GM11168 (cell line): ENCODE measurements around the gene CDK16.

Experiments used
- in situ Hi-C: fragments of 300-500 bp; cut with MboI; formaldehyde crosslinking; loops from one replicate; pipeline ENCODE4 v1.12.0; 2022; ENCODE audit warnings: low sequenced_read_pairs; ENCODE audit not compliant: unreplicated experiment

CDK16 gene

DNA sequence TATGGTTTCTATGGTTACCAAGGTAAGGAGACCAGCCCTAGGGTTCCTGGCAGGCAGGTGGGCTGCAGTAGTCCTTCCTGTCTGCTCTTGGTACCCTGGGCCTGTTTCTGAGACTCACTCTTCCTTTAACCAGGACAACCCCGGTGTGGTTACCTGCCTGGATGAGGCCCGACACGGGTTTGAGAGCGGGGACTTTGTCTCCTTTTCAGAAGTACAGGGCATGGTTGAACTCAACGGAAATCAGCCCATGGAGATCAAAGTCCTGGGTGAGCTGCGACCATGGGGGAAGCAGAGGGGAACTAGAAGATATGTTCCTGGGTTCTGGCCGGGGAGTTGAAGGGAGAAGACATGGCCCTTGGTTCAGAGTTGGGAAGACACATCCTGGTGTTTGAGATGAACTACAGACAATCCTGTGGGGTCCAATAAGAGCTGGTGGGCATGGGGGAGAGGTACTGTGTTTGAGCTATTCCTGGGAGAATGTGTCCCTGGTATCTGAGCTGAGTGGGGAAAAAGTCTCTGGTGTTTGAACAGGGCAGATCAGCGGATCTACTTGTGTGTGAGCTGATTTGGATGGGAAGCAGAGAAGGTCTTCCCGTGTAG is 17.0 kb upstream of the CDK16 start:
- in situ Hi-C loops, result loop anchor here (25.0 kb wide), 1 partner anchor 186 kb away; no protein-coding TSS in a partner anchor

GRCh38 chrX:47202316-47202715 is 16.2 kb upstream of the CDK16 start:
- in situ Hi-C loops, result loop anchor here (25.0 kb wide), 1 partner anchor 185 kb away; no protein-coding TSS in a partner anchor

GRCh38 chrX:47202877-47203276 is 15.6 kb upstream of the CDK16 start:
- in situ Hi-C loops, result loop anchor here (25.0 kb wide), 1 partner anchor 184 kb away; no protein-coding TSS in a partner anchor

DNA sequence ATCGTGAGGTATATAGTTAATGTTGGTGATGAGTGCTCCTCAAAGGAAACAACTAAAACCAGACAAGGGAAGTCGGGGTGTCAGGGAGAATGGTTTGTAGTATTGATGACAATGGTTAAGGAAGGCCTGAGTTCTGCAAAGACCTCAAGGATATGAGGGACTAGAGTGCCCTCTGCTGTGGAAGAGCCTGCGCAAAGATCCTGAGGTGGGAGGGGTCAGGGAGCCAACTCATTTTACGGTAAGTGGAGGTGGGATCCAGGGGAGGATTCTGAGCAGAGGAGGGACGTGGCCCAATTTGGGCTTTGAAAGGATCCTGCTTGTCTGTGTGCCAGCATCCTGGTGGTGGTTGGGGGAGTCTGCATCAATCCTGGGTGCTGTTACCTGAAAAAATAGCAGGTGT is 13.5 kb upstream of the CDK16 start:
- in situ Hi-C loops, result loop anchor here (25.0 kb wide), 1 partner anchor 182 kb away; no protein-coding TSS in a partner anchor

- in situ Hi-C loops, result loop anchor here (25.0 kb wide), 1 partner anchor 181 kb away; no protein-coding TSS in a partner anchor
Observed at GRCh38 chrX:47206316-47206715, 12.2 kb upstream of the CDK16 start.

- in situ Hi-C loops, result loop anchor here (25.0 kb wide), 1 partner anchor 179 kb away; no protein-coding TSS in a partner anchor
Observed at GRCh38 chrX:47208108-47208507, 10.4 kb upstream of the CDK16 start.

DNA sequence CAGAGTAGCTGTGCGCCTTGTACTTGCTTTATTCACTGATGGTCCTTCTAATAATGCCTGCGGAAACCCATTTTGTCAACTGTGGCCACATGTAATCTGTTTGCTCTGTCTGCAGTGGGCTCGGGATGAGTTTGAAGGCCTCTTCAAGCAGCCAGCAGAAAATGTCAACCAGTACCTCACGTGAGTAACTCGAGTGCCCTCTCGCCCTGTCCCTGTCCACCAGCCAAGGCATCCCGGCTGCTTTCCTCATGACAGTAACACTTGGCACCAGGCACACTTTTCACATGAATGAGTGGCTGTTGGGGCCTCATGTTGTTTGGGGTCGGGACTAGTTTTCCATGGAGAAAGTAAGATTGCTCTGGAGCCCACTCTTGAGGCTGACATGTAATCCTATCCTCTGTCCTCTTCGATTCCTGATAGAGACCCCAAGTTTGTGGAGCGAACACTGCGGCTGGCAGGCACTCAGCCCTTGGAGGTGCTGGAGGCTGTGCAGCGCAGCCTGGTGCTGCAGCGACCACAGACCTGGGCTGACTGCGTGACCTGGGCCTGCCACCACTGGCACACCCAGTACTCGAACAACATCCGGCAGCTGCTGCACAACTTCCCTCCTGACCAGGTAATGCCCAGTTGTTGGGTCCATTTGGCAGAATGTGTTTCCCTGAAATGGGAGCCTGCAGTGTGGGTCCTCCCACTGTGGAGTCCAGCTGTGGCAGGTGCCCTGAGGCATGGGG is 8.8 kb upstream of the CDK16 start:
- in situ Hi-C loops, result loop anchor here (25.0 kb wide), 1 partner anchor 178 kb away; no protein-coding TSS in a partner anchor

- in situ Hi-C loops, result loop anchor here (25.0 kb wide), 1 partner anchor 176 kb away; no protein-coding TSS in a partner anchor
Observed at GRCh38 chrX:47210661-47211425, 7.6 kb upstream of the CDK16 start.

GRCh38 chrX:47212381-47213293 is 5.8 kb upstream of the CDK16 start:
- in situ Hi-C loops, result loop anchor here (25.0 kb wide), 1 partner anchor 175 kb away; no protein-coding TSS in a partner anchor

- in situ Hi-C loops, result loop anchor here (25.0 kb wide), 1 partner anchor 173 kb away; no protein-coding TSS in a partner anchor
Observed at GRCh38 chrX:47214435-47215077, 3.9 kb upstream of the CDK16 start.

GRCh38 chrX:47215291-47215900 is 3.1 kb upstream of the CDK16 start:
- in situ Hi-C loops, result loop anchor here (25.0 kb wide), 1 partner anchor 172 kb away; no protein-coding TSS in a partner anchor

DNA sequence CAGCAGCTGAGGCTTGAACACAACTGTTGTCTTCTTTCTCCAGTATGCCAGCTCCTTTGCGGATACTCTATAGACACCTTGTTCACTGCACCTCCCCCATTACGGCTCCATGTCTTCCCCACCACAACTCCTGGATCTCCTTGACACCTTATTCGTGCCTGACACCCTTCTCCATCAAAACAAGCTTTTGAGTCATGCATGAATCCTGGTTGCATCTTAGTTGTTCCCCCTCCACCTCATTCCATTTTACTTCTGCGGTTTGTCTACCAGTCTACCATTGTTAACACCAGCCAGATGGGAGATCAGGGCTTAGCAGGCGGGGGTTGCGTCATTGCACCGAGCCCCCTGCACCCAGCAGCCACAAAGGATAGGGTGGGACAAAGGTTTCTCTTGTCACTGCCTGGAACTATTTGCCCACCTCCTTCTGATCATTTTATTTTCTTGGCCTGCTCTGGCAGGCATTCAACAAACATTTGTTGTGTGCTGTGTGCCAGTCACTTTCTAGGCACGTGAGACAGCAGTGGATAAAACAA is 2.0 kb upstream of the CDK16 start:
- in situ Hi-C loops, result loop anchor here (25.0 kb wide), 1 partner anchor 171 kb away; no protein-coding TSS in a partner anchor

DNA sequence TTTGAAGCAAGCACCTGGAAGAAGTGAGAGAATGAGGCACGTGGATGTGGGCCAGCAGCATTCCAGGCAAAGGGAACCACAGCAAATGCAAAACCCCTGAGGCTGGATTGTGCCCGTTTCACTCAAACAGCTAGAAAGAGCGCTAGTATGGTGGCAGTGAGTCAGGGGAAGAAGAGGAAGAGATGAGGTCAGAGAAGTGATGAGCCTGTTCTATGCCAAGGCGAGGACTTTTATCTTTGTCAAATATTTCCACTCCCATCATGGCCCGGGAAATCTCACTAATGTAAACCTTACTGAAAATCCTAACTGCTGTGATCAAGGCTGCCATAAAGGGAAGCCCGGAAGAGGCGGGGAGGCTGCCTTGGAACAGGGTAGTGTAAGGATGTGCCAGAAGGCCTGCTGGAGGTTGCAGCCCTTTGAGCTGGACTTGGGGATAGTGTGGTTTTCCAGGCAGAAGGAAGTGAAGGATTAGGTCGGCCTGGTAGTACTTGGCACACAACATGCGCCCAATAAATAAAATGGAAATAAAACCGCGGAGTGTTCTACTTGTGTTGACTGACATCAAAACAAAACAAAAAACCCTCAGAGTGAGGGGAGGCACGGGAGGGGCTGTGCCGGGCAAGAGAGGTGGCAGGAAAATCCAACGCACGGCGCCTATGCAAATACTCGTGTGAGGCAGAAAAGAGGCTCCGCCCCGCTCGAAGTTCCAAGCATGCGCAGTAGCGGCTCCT is 1.2 kb upstream of the CDK16 start:
- in situ Hi-C loops, result loop anchor here (25.0 kb wide), 1 partner anchor 170 kb away; no protein-coding TSS in a partner anchor

DNA sequence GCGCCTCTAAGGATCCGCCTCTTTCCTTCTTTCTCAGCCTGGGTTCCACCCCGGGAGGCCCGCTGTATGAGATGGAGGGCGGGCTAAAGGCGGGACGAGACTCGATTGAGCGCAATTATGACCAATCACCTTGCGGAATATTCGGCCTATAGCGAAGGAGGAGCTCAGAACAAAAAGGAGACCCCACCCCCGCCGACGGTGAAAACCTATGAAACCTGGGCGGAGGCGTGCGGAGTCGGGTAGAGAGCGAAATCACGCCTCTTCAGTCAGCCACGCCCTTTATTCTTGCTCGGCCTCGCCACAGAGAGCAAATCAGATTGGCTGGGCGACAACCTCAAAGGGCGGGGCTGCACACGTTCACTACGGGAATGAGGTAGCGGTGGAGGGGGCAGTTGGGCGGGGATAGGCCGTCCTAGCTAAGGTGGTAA is 615 bp upstream of the CDK16 start:
- in situ Hi-C loops, result loop anchor here (25.0 kb wide), 1 partner anchor 169 kb away; no protein-coding TSS in a partner anchor

DNA sequence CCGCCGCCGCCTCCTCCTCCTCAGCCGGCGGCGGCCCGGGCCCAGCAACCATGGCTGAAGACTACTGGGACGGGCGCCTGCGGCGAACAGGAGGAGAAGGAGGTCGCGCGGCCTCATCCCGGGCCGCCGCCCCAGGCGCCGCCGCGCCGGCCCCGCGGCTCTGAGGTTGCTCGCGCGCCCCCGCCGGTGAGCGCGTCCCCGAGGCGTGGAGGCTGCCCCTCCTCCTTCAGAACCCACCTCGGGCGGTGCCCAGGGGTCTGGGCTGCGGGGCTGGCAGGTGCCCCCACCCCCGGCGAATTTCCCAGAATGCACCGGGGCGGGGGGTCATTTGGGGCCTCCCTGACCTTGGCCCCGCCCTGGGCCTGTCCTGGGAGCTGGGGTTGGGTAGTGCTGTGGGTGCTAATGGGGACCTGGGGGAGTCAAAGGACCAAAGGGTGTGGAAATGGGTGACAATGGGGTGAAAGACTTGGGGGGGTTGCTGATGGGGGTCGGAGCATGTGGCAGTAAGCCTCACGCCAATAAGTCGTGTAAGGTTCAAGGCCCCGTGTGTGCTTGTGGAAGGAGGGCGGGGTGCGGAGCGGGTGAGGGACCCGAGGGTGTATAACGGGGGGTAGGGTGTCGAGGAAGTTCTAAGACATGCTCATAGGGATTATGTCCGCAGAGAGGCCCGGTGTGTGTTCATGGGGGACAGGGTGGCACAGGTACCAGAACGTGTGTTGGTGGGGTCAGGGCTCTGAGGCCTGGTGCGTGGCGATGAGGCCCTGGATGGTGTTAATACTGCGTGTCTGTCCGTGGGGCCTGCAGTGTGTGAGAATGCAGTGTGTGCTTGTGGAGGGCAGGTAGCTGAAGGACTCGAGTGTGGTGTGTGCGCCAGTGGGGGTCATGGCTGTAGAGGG is 687 bp downstream of the CDK16 start:
- in situ Hi-C loops, result loop anchor here (25.0 kb wide), 1 partner anchor 168 kb away; no protein-coding TSS in a partner anchor

DNA sequence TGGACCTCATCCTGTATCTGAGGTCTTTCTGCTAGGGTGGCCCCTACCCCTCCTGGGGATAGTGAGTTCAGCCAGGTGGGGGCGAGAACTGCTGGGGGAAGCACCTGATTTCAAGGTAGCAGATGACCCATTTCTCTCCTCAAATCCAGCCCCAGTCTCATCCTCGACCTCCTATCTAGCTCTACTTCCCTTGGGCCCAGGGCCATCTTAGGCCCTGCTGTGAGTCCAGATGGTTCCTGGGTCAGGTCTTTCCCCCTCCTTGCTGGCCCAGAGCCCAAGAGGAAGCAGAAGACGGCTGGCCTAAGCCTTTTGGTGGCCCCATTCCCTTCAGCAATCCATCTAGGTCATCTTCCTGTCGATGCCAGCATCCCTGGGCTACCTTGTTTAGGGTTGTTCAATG is 3.3 kb downstream of the CDK16 start:
- in situ Hi-C loops, result loop anchor here (25.0 kb wide), 1 partner anchor 166 kb away; no protein-coding TSS in a partner anchor
